HG03342 (cell line): ENCODE results near the gene KCNG2.

ENCODE experiments used
- ATAC-seq: cut with Tn5 transposase; IDR thresholded peaks from one replicate; pipeline ENCODE4 v1.9.1; 2021; ENCODE audit warnings: mild to moderate bottlenecking, moderate library complexity; ENCODE audit not compliant: unreplicated experiment

KCNG2 gene

GRCh38 chr18:79903787-79904356 lies 106.1 kb downstream of the KCNG2 start:
- ATAC-seq: no peak

- no peak for ATAC-seq
Observed at GRCh38 chr18:79904357-79905147, 106.8 kb downstream of the KCNG2 start.

GRCh38 chr18:79905389-79905911 lies 107.7 kb downstream of the KCNG2 start:
- no peak for ATAC-seq

GRCh38 chr18:79905993-79906392 lies 108.3 kb downstream of the KCNG2 start:
- ATAC-seq: no peak

- ATAC-seq: no peak
Observed at GRCh38 chr18:79906706-79907105, 109.0 kb downstream of the KCNG2 start.

- no peak for ATAC-seq
Observed at GRCh38 chr18:79910563-79911343, 113.0 kb downstream of the KCNG2 start.

- ATAC-seq: no peak
Observed at GRCh38 chr18:79911344-79912270, 113.9 kb downstream of the KCNG2 start.

- ATAC-seq: no peak
Observed at GRCh38 chr18:79912409-79912991, 114.8 kb downstream of the KCNG2 start.

- ATAC-seq: no peak
Observed at GRCh38 chr18:79912994-79913831, 115.5 kb downstream of the KCNG2 start.

GRCh38 chr18:79914614-79915160 lies 116.9 kb downstream of the KCNG2 start:
- ATAC-seq: no peak

- ATAC-seq: no peak
Observed at GRCh38 chr18:79915161-79916127, 117.7 kb downstream of the KCNG2 start.

- no peak for ATAC-seq
Observed at GRCh38 chr18:79916128-79916494, 118.4 kb downstream of the KCNG2 start.

GRCh38 chr18:79916546-79917168 lies 118.9 kb downstream of the KCNG2 start:
- ATAC-seq: no peak

GRCh38 chr18:79917169-79917852 lies 119.6 kb downstream of the KCNG2 start:
- no peak for ATAC-seq

GRCh38 chr18:79917853-79918614 lies 120.3 kb downstream of the KCNG2 start:
- ATAC-seq: no peak

GRCh38 chr18:79918615-79919011 lies 120.9 kb downstream of the KCNG2 start:
- ATAC-seq: no peak
